Measurements from ENCODE around the gene EME1.
"Not testable (repeated sequence)": the region's sequence is repeated elsewhere in the genome, so short reads cannot be mapped to it uniquely, and the experiment has no call there.

Gene EME1

DNA sequence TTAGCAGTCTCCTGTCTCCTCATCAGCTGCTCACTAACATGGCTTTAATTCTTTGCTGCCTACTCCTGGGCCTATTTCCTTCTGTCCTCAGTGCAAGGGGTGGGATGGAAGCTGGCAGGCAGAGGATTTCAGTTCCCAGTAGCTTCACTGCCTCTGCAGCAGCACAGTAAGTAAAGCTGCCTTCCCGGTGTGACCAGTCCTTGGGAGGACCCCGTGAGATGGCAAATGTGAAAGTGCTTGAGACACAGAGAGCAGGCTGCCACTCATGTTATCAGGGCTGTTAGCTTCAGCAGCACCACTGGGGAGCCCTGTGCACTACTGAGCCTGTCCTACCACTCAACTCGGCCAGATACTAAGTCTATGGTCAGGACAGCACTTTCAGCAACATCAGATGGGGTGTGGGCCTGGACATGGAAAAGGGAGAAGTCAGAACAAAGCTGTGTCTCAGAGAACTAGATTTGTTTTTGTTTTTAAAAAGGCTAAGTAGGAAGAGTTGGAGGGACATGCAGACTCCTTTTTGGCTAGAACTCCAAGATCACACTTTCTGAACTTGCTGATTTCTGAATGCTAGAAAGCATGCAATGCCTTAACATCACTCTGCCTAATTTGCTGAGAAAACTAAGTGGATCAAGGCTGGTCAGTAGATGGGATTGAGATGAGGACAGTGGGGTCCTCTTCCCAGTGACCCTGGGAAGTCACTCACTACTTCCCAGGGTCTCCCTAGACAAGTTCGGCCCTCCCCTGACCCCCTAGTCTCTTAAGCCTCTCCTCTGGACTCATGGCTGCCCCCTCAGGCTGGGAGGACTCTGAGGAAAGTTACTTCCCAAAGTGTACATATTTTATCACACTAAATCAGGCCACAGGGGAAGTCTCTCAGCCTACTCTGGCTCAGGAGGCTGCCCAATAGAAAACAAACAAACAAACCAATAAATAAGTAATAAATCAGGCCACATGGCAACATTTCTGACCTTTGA is 54.1 kb downstream of the EME1 start:
- DNase-seq, result no peak

DNA sequence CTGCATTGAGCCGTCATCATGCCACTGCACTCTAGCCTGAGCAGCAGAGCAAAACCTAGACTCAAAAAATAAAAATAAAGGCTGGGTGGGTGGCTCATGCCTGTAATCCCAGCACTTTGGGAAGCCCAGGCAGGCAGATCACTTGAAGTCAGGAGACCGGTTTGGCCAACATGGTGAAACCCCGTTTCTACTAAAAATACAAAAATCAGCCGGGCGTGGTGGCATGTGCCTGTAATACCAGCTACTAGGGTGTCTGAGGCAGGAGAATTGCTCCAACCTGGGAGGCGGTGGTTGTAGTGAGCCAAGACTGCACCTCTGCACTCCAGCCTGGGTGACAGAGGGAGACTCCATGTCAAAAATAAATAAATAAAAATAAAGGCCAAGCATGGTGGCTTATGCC is 55.1 kb downstream of the EME1 start:
- not testable (repeated sequence) for DNase-seq

DNA sequence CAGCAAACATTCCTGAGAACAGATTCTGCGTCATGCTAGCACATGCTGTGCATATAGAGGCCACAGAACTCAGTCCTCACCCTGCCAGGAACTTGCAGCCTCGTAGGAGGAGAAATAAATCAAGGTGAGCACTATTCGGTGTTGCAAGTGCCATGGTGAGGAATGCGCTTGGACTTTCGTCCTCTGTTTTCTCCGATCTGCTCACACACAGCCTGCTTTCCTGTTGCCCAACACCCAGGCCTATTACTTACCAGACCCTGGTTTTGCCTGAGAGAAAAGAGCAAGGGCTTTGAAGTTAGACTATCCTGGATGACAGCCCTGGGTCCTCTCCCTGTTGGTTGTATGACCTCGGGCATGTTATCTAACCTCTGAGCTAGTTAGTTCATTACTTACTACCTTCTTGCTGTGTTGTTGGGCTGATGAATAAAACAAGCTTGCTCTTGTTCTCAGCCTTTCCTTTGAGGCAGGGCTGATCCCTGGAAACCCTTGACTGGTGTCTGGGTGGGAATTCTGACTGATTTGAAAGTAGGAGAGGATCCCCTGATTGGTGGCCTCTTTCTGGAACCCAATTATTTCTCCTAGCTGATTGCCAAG is 55.9 kb downstream of the EME1 start:
- DNase-seq, result no peak

DNA sequence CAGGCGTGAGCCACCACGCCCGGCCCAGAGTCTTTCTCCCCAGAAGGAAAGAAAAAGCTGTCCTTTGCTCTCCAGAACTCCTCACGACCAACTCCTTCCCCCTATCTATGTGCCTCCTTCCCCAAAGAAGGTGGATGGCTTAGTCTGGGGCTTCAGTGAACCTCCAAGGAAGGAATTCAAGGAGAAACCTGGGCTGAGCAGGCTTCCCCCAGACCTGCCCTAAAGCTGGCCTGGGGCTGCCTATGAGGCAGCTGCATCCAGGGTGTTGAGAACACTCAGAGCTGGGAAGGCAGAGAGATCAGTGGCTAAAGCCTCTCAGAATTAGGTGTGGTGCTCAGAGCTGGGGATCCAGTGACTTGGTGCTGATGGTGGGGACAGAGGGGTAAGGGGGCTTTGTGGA is 56.8 kb downstream of the EME1 start:
- no peak for DNase-seq
